OCI-LY1 (cell line): ENCODE data around the gene EEF1G.

Experiments used
- H2AFZ ChIP-seq: fragments of 200-600 bp; sonication (generic), shearing (Covaris generic); 2 replicates; pipeline ENCODE4 v1.6.0; 2014; ENCODE audit warnings: antibody characterized with exemption, mild to moderate bottlenecking, low read length
- H3F3A ChIP-seq: fragments of 200-600 bp; sonication (generic), shearing (Covaris generic); 2 replicates; pipeline ENCODE4 v1.6.0; 2014; ENCODE audit warnings: mild to moderate bottlenecking, antibody characterized with exemption, low read length, moderate library complexity; ENCODE audit not compliant: insufficient read depth
- H3K27ac ChIP-seq: fragments of 200-600 bp; sonication (generic); 2 replicates; pipeline ENCODE4 v1.5.1; 2014; ENCODE audit warnings: low read length, mixed run types, mild to moderate bottlenecking, low read depth; ENCODE audit not compliant: poor library complexity, severe bottlenecking
- H3K27me3 ChIP-seq: fragments of 200-600 bp; sonication (generic); 2 replicates; pipeline ENCODE4 v1.6.0; 2014; ENCODE audit warnings: antibody characterized with exemption, mild to moderate bottlenecking, low read length, moderate library complexity; ENCODE audit not compliant: insufficient read depth
- H3K36me3 ChIP-seq: fragments of 200-600 bp; sonication (generic); 2 replicates; pipeline ENCODE4 v1.6.1; 2014; ENCODE audit warnings: mild to moderate bottlenecking, antibody characterized with exemption, low read length, moderate library complexity, mixed read lengths; ENCODE audit not compliant: insufficient read depth
- H3K4me1 ChIP-seq: fragments of 200-600 bp; sonication (generic); 2 replicates; pipeline ENCODE4 v1.5.1; 2014; ENCODE audit warnings: mild to moderate bottlenecking, low read length, moderate library complexity; ENCODE audit not compliant: insufficient read depth, severe bottlenecking
- H3K4me2 ChIP-seq: fragments of 200-600 bp; sonication (generic), shearing (Covaris generic); 2 replicates; pipeline ENCODE4 v1.6.1; 2014; ENCODE audit warnings: low read length
- H3K4me3 ChIP-seq: fragments of 200-600 bp; sonication (generic); 2 replicates; pipeline ENCODE4 v1.5.1; 2014; ENCODE audit warnings: low read length, low read depth, mild to moderate bottlenecking, mixed read lengths; ENCODE audit not compliant: poor library complexity, severe bottlenecking
- H3K79me2 ChIP-seq: fragments of 200-600 bp; shearing (Covaris generic); 2 replicates; pipeline ENCODE4 v1.6.1; 2016; ENCODE audit warnings: mixed run types, low read length, mixed read lengths; ENCODE audit not compliant: insufficient read depth
- H3K9ac ChIP-seq: fragments of 200-600 bp; sonication (generic), shearing (Covaris generic); 2 replicates; pipeline ENCODE4 v1.6.1; 2014; ENCODE audit warnings: mild to moderate bottlenecking, low read length, mixed read lengths
- H3K9me2 ChIP-seq: fragments of 200-600 bp; sonication (generic), shearing (Covaris generic); 2 replicates; pipeline ENCODE4 v1.6.1; 2014; ENCODE audit warnings: low read depth, mild to moderate bottlenecking, low read length, mixed read lengths
- H3K9me3 ChIP-seq: fragments of 200-600 bp; shearing (Covaris generic); 2 replicates; pipeline ENCODE4 v1.6.1; 2014; ENCODE audit warnings: low read length, mixed read lengths
- H4K20me1 ChIP-seq: fragments of 200-600 bp; sonication (generic), shearing (Covaris generic); 2 replicates; pipeline ENCODE4 v1.6.0; 2016; ENCODE audit warnings: mild to moderate bottlenecking, low read length; ENCODE audit not compliant: insufficient read depth
- CTCF ChIP-seq: fragments of 200-600 bp; sonication (generic), shearing (Covaris generic); IDR thresholded peaks from 2 replicates; pipeline ENCODE4 v1.5.1; 2017; ENCODE audit warnings: mild to moderate bottlenecking, antibody characterized with exemption, low read length, moderate library complexity, mixed read lengths
- EZH2 ChIP-seq: fragments of 200-600 bp; sonication (generic), shearing (Covaris generic); IDR thresholded peaks from 2 replicates; pipeline ENCODE4 v1.8.0; 2017; ENCODE audit warnings: borderline replicate concordance, mixed run types, mild to moderate bottlenecking, antibody characterized with exemption, low read length, moderate library complexity, mixed read lengths

The EEF1G gene

DNA sequence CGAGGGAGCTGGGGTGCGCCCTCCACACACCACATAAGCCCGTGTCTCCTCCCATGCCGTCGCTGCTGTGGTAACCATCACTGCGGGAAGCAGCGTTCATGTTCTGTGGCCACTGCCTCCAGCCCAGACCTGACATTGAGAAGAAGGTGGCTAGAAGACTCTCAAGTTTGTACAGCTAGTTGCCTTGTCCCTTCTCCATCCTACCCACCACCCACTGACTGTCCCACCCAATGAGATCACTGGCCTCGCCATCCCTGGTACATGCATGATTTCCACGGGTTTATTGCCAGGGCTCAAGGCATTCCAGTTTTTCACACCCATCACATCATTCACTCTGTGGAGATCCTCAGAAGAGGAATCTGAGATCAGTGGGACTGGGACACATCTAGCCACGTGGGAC, 60.1 kb downstream of the EEF1G start:
- no peaks in the 10 kb centered on the region for H3K9me2 ChIP-seq
- H3K9me3 ChIP-seq, result no peaks in the 10 kb centered on the region
- no peak for TF ChIP-seq EZH2
- TF ChIP-seq CTCF, result no peak
- no peaks in the 10 kb centered on the region for H3F3A ChIP-seq
- H3K27ac ChIP-seq, result no peak overlapping the region
- no peaks in the 10 kb centered on the region for H3K36me3 ChIP-seq
- no peaks in the 10 kb centered on the region for H3K27me3 ChIP-seq
- no peaks in the 10 kb centered on the region for H3K79me2 ChIP-seq
- H4K20me1 ChIP-seq, result no peaks in the 10 kb centered on the region
- no peak overlapping the region for H3K4me3 ChIP-seq
- H3K9ac ChIP-seq, result no peak overlapping the region
- no peaks in the 10 kb centered on the region for H3K4me1 ChIP-seq
- H3K4me2 ChIP-seq, result no peak overlapping the region
- H2AFZ ChIP-seq, result no peak overlapping the region

DNA sequence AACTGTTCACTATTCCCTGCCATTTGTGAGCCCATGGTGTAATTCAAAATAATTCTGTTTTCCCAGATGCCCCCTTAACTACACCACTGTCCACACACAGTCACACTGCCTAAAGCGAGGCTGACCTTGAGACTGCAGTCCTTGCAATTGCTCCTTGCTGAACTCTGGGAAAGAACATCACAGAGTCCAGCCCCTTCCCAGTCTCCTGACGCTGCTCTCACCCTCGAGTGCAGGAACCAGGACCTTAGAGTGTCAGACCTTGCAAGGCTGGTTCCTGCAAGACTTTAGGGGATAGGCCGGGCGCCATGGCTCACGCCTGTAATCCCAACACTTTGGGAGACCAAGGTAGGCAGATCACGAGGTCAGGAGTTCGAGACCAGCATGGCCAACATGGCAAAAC, 60.7 kb downstream of the EEF1G start:
- no peaks in the 10 kb centered on the region for H3K9me3 ChIP-seq
- no peak overlapping the region for H3K27ac ChIP-seq
- H3K9me2 ChIP-seq, result no peaks in the 10 kb centered on the region
- no peak overlapping the region for H2AFZ ChIP-seq
- H3K36me3 ChIP-seq, result no peaks in the 10 kb centered on the region
- H3K4me2 ChIP-seq, result no peak overlapping the region
- no peak overlapping the region for H3K9ac ChIP-seq
- no peaks in the 10 kb centered on the region for H4K20me1 ChIP-seq
- H3K4me3 ChIP-seq, result no peak overlapping the region
- no peaks in the 10 kb centered on the region for H3K4me1 ChIP-seq
- no peak for TF ChIP-seq EZH2
- TF ChIP-seq CTCF, result no peak
- H3K79me2 ChIP-seq, result no peaks in the 10 kb centered on the region
- H3F3A ChIP-seq, result no peaks in the 10 kb centered on the region
- no peaks in the 10 kb centered on the region for H3K27me3 ChIP-seq
